Measurements from ENCODE around the gene IMP4. TPM values are rescaled to one million over a fixed set of nuclear protein-coding genes. Genes with fewer than 3 reads are reported as not detected.
A peak's percentile ranks its signal among the peaks of the same experiment; 100 is the strongest.

The IMP4 gene
- total and polyA plus RNA-seq, 2 of the 13 experiments (the other 11 are each of a cell fraction or from before 2014, with no cell fraction given): 142 to 158 TPM

GRCh38 chr2:130391872-130392670 lies 49.4 kb downstream of the IMP4 start (continued):
- TF ChIP-seq, protein P1, sequence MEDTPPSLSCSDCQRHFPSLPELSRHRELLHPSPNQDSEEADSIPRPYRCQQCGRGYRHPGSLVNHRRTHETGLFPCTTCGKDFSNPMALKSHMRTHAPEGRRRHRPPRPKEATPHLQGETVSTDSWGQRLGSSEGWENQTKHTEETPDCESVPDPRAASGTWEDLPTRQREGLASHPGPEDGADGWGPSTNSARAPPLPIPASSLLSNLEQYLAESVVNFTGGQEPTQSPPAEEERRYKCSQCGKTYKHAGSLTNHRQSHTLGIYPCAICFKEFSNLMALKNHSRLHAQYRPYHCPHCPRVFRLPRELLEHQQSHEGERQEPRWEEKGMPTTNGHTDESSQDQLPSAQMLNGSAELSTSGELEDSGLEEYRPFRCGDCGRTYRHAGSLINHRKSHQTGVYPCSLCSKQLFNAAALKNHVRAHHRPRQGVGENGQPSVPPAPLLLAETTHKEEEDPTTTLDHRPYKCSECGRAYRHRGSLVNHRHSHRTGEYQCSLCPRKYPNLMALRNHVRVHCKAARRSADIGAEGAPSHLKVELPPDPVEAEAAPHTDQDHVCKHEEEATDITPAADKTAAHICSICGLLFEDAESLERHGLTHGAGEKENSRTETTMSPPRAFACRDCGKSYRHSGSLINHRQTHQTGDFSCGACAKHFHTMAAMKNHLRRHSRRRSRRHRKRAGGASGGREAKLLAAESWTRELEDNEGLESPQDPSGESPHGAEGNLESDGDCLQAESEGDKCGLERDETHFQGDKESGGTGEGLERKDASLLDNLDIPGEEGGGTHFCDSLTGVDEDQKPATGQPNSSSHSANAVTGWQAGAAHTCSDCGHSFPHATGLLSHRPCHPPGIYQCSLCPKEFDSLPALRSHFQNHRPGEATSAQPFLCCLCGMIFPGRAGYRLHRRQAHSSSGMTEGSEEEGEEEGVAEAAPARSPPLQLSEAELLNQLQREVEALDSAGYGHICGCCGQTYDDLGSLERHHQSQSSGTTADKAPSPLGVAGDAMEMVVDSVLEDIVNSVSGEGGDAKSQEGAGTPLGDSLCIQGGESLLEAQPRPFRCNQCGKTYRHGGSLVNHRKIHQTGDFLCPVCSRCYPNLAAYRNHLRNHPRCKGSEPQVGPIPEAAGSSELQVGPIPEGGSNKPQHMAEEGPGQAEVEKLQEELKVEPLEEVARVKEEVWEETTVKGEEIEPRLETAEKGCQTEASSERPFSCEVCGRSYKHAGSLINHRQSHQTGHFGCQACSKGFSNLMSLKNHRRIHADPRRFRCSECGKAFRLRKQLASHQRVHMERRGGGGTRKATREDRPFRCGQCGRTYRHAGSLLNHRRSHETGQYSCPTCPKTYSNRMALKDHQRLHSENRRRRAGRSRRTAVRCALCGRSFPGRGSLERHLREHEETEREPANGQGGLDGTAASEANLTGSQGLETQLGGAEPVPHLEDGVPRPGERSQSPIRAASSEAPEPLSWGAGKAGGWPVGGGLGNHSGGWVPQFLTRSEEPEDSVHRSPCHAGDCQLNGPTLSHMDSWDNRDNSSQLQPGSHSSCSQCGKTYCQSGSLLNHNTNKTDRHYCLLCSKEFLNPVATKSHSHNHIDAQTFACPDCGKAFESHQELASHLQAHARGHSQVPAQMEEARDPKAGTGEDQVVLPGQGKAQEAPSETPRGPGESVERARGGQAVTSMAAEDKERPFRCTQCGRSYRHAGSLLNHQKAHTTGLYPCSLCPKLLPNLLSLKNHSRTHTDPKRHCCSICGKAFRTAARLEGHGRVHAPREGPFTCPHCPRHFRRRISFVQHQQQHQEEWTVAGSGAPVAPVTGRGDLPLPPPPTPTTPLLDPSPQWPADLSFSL (CRISPR knock-in tag; IDR thresholded peaks at IDR 0.05): no peak
- no peak for TF ChIP-seq ZMYM4 (CRISPR knock-in tag; IDR thresholded peaks at IDR 0.05)
- TF ChIP-seq HNF4A (CRISPR knock-in tag; IDR thresholded peaks at IDR 0.05): peak; percentile 46; the same call in 1 of the 2 replicates
- no peak for TF ChIP-seq ZNF510 (CRISPR knock-in tag; IDR thresholded peaks at IDR 0.05; ENCODE audit: low read depth)
- TF ChIP-seq MAZ (IDR thresholded peaks at IDR 0.05; ENCODE audit: borderline replicate concordance, low read depth, low read length): no peak
- TF ChIP-seq MAZ (CRISPR knock-in tag; IDR thresholded peaks at IDR 0.05; ENCODE audit: low read depth): peak; percentile 10; the same call in 1 of the 2 replicates
- no peak for TF ChIP-seq ZNF839 (CRISPR knock-in tag; IDR thresholded peaks at IDR 0.05; ENCODE audit: borderline replicate concordance)
- TF ChIP-seq AHDC1 (CRISPR knock-in tag; IDR thresholded peaks at IDR 0.05; ENCODE audit: borderline replicate concordance): peak; percentile 41; the same call in 1 of the 2 replicates
- no peak for TF ChIP-seq ZFP41 (CRISPR knock-in tag; IDR thresholded peaks at IDR 0.05; ENCODE audit: borderline replicate concordance)
- peak; percentile 13; the same call in 1 of the 2 replicates for TF ChIP-seq ZNF317 (CRISPR knock-in tag; IDR thresholded peaks at IDR 0.05)
- TF ChIP-seq ZNF136 (CRISPR knock-in tag; IDR thresholded peaks at IDR 0.05; ENCODE audit: low read depth): no peak
- peak; percentile 34; the same call in 1 of the 2 replicates for TF ChIP-seq KAT8 (CRISPR knock-in tag; IDR thresholded peaks at IDR 0.05)
- 0 out of 2 replicates have a peak, but pooled peaks have one; percentile 6 for TF ChIP-seq KLF11 (CRISPR knock-in tag; IDR thresholded peaks at IDR 0.05)
- peak; percentile 3 for TF ChIP-seq AGO1 (IDR thresholded peaks at IDR 0.05; ENCODE audit: low read depth, low read length, poor library complexity, severe bottlenecking)
- TF ChIP-seq ZMYM3 (CRISPR knock-in tag; IDR thresholded peaks at IDR 0.05): no peak
- TF ChIP-seq BRD4 (CRISPR knock-in tag; IDR thresholded peaks at IDR 0.05): no peak
- 0 out of 2 replicates have a peak, but pooled peaks have one; percentile 14 for TF ChIP-seq PPARG (CRISPR knock-in tag; conservative IDR thresholded peaks at IDR 0.05)
- no peak for TF ChIP-seq TARDBP (CRISPR knock-in tag; IDR thresholded peaks at IDR 0.05)
